ENCODE data around the gene NANS.

GRCh38 chr9:98031169-98031568 is 25.4 kb upstream of the NANS start:
- TF ChIP-seq, protein P1, sequence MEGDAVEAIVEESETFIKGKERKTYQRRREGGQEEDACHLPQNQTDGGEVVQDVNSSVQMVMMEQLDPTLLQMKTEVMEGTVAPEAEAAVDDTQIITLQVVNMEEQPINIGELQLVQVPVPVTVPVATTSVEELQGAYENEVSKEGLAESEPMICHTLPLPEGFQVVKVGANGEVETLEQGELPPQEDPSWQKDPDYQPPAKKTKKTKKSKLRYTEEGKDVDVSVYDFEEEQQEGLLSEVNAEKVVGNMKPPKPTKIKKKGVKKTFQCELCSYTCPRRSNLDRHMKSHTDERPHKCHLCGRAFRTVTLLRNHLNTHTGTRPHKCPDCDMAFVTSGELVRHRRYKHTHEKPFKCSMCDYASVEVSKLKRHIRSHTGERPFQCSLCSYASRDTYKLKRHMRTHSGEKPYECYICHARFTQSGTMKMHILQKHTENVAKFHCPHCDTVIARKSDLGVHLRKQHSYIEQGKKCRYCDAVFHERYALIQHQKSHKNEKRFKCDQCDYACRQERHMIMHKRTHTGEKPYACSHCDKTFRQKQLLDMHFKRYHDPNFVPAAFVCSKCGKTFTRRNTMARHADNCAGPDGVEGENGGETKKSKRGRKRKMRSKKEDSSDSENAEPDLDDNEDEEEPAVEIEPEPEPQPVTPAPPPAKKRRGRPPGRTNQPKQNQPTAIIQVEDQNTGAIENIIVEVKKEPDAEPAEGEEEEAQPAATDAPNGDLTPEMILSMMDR (conservative IDR thresholded peaks at IDR 0.05), result no peak
- no peak for TF ChIP-seq EZH2 (IDR thresholded peaks at IDR 0.05; ENCODE audit: low read depth)
